T-helper 22 cell (primary cell): Measurements from ENCODE around the gene PPT1.
"Not testable (repeated sequence)": the region's sequence is repeated elsewhere in the genome, so short reads cannot be mapped to it uniquely, and the experiment has no call there.

Experiments
- DNase-seq: peaks from one replicate; pipeline ENCODE4 v3.0.0-alpha.2; 2020; ENCODE audit warnings: low read depth

The PPT1 gene

GRCh38 chr1:40056519-40057309 lies 40.3 kb downstream of the PPT1 start:
- DNase-seq, result no peak

DNA sequence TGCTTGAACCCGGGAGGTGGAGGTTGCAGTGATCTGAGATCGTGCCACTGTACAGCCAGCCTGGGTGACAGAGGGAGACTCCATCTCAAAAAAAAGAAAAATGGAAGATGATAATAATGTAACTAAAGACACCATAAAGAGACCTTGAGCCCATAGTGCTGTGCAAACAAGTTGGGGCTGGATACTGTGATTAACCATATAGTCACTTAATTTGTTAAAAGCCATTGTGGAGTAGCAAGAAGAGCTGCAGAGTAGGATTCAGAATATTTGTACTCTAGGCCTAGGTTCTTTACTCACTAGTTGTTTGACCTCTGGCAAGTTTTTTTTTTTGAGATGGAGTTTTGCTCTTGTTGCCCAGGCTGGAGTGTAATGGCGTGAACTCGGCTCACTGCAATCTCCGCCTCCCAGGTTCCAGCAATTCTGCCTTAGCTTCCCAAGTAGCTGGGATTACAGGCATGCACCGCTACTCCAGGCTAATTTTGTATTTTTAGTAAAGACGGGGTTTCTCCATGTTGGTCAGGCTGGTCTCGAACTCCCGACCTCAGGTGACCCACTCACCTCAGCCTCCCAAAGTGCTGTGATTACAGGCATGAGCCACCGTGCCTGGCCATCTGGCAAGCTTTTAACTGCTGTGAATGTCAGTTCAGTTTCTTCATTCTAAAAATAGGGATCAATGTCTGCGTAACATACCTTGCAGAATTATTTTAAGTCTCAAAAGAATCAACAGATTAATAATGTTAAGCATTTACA lies 43.7 kb downstream of the PPT1 start:
- no peak for DNase-seq

DNA sequence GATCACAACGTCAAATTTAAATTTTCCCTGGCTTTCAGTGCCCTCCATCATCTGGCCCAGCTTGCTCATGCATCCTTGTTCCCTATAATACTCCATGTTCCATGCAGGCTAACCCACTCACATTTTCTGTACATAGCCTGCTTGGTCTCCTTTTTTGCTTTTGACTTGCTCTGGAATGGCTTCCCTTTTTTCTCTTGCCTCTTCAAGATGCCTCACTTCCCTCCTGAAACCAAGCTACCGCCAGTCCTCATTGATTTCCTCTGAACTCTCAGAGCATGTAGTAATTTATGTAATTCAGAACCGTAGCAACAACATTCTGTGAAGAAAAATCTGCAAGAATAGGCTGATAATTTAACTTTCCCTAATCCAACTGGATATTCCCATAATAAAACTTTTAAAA lies 46.2 kb downstream of the PPT1 start:
- no peak for DNase-seq

GRCh38 chr1:40049725-40050124 lies 47.3 kb downstream of the PPT1 start:
- DNase-seq, result no peak

DNA sequence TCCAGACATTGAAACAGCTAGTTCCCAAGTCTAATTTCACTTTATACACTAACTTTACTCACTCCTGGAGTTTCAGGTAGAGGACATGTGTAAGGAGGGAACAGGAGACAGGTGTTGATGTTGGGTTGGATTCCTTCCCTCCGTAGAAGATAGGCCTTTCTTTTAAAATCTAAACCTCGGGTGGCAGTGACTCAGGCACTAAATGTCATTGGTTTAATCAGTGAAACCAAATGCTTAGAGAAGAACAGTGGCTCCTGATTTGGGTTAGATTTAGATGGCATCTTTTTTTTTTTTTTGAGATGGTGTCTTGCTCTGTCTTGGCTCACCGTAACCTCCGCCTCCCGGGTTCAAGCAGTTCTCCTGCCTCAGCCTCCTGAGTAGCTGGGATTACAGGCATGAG lies 49.3 kb downstream of the PPT1 start:
- DNase-seq, result no peak

- DNase-seq, result no peak
Observed at GRCh38 chr1:40047276-40047675, 49.8 kb downstream of the PPT1 start.

GRCh38 chr1:40045766-40046165 lies 51.3 kb downstream of the PPT1 start:
- DNase-seq, result no peak

DNA sequence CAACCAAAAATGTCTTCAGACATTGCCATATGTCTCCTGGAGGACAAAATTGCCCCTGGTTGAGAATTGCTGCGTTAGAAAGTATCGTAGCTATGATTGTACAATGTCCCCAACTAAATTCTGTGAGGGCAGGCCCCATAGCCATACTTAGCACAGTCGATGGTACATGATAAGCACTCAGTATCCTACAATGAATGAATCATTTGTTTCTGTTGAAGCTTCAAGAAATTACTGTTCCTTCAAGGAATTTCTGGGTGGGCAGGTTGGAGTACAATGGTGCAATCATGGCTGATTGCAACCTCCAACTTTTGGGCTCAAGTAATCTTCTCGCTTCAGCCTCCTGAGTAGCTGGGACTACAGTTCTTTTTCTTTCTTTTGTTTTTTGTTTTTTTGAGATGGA lies 51.9 kb downstream of the PPT1 start:
- no peak for DNase-seq

DNA sequence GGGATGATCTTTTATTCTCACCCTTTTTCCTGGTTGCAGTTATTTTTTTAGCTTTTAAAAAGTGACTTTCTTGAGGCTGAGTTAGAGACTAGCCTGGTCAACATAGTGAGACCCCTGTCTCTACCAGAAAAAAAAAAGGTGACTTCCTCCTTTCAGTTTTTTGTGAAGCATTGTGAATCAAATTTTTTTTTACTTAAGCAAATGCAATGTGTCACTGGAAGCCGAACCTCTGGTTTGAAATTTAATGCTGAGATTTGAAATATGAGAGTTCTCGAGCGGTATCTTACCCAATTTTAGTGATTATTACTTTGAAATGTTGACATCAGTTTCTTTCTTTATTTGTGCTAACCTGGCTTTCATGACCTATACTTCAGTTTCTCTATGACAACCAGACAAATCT lies 52.9 kb downstream of the PPT1 start:
- DNase-seq, result no peak

DNA sequence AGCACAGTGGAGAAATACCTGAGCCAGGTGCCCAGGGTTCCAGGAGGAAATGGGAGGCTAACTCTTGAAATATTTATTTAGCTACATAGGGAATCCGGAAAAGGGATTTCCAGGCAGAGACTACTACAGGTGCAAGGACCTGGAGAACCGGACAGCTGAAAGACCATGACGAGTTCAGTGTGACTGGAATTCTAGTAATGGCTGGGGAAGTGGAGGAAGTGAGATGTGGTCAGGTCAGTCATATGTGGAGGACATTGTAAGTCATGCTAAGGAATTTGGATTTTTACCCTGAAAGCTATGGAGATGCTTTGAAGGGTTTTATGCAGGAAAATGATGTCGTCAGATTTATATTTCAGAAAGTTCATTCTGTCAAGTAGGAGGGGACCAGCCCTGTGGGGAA lies 54.7 kb downstream of the PPT1 start:
- DNase-seq, result no peak

DNA sequence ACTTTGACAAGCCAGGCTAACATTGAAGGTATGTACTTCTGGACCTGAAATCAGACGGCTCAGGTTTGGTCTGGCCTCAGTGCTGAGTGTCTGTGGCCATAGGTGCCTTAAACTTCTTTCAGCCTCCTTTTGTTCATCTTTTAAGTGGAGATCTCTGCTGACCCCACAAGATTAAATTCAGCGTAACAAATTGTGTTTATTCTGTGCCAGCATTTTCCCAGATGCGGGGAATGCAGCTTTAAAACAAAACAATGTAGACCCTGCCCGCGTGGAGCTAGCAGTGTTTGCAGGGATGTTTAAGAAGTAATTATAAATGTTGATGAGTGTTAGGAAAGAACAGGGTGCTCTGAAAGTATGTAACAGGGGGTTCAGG lies 55.6 kb downstream of the PPT1 start:
- DNase-seq, result no peak

- DNase-seq, result peak; percentile 99
Observed at GRCh38 chr1:40040511-40041465, 56.3 kb downstream of the PPT1 start, which contains the start of gene CAP1. CAP1 (plus strand) TSS chr1:40040729; CDS start chr1:40059347, 18,618 bp downstream.

GRCh38 chr1:40039757-40040510 lies 57.1 kb downstream of the PPT1 start:
- peak; percentile 50 for DNase-seq

DNA sequence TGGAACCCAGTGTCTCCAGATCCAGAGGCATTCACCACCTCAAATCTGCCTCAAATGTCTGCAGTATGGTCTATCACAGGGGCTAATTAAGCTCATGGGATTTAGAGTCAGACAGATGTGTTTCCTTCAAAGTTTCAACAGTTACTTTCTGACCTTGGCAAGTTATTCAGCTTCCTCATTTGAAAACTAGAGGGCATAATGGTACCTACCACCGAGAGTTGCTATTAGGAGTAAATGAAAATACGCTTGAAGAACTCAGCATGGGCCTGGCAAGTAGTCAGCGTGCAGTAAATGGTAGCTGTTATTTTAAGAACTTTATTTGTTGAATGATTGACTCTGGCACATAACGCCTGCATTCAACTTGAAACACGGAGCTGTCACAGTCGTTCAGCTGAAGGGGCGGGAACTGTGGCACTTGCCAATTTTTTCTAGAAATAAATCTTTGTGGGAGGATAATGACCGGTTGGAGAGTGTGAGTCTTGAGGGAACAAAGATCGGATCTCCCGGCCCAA lies 57.8 kb downstream of the PPT1 start:
- DNase-seq, result no peak

- DNase-seq, result no peak
Observed at GRCh38 chr1:40038697-40039096, 58.4 kb downstream of the PPT1 start.

- DNase-seq, result not testable (repeated sequence)
Observed at GRCh38 chr1:40037254-40037653, 59.8 kb downstream of the PPT1 start.

GRCh38 chr1:40036574-40036973 lies 60.5 kb downstream of the PPT1 start:
- no peak for DNase-seq

GRCh38 chr1:40034869-40035268 lies 62.2 kb downstream of the PPT1 start:
- DNase-seq, result no peak

GRCh38 chr1:40032240-40032891 lies 64.7 kb downstream of the PPT1 start:
- DNase-seq, result peak; percentile 11

DNA sequence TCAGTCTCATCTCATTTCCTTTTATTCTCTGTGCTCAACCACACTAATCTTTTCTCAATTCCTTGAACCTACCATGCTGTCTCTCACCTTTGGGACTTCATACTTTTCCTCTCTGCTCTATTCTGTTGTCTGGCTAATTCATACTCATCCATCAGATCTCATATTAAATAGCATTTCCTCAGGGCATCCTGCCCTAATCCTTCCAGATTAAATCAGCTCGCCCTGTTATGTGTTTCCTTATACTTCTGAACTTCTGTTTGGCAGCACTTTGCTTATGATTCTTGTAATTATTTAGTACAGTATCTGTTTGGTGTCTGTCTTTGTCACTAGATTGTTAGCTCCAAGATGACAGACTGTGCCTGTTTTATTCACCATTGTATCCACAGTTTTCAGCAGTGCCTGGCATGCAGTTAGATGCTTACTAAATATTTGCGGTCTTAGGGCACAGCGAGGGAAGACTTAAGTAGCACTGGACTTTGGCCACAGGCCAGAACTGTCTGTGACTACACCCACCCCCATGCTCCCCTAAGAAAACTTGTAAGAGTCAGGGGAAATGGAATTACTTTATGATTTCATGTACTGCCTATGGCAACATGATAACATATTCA lies 66.4 kb downstream of the PPT1 start:
- no peak for DNase-seq
